ENCODE results near the gene ABCC5.

The ABCC5 gene

DNA sequence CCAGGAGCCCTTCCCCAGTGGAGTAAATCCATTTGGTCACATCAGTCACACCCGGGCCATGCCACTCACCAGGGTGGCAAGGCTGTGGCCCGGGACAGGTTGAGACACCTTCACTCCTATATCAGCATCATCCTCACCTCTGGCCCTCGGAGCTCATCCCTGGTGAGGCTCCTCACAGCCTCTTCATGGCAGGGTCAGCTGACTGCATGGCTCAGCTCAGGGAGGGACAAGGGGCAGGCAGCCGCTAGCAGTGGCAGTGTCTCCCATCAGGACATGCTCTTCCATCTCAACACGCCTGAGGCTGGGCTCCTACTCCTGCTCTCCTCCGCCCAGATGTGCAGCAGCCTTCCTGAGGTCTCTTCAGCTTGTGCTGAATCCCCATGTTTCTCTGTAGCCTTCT, 106.6 kb downstream of the ABCC5 start:
- no peak overlapping the region for H3K4me2 ChIP-seq (ENCODE audit: low read length)
- TF ChIP-seq EZH2phosphoT487 (IDR thresholded peaks at IDR 0.05; ENCODE audit: borderline replicate concordance, low read length) = no peak
- TF ChIP-seq, protein P1, sequence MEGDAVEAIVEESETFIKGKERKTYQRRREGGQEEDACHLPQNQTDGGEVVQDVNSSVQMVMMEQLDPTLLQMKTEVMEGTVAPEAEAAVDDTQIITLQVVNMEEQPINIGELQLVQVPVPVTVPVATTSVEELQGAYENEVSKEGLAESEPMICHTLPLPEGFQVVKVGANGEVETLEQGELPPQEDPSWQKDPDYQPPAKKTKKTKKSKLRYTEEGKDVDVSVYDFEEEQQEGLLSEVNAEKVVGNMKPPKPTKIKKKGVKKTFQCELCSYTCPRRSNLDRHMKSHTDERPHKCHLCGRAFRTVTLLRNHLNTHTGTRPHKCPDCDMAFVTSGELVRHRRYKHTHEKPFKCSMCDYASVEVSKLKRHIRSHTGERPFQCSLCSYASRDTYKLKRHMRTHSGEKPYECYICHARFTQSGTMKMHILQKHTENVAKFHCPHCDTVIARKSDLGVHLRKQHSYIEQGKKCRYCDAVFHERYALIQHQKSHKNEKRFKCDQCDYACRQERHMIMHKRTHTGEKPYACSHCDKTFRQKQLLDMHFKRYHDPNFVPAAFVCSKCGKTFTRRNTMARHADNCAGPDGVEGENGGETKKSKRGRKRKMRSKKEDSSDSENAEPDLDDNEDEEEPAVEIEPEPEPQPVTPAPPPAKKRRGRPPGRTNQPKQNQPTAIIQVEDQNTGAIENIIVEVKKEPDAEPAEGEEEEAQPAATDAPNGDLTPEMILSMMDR (IDR thresholded peaks at IDR 0.05; ENCODE audit: low read depth, low read length, poor library complexity, severe bottlenecking) = no peak

DNA sequence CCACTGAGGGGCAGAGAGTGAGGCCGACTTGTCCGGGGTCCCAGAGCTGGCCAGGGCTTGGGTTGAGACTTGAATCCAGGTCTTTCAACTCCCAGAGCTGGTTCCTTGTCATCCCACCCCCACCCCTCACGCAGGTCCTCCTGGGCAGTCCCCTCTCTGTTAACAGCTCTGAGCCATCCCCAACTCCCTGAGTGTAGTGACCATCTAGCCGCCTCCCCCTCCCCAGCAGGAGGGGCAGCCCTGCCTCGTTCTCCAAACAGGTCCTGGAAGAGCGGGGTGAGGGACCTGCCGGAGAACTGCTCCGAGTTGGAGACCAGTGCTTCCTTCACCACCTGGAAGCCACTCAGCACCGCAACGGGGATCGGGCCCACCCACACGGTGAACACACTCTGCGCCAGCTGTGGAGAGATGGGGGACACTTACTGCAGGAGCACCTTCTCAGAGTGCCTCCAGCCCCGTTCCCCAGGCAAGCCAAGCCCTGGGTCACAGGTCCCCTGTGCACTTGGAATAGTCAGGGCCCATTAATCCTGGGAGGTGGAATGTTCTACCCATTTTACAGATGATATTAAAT, 108.6 kb downstream of the ABCC5 start:
- H3K4me1 ChIP-seq (ENCODE audit: control insufficient read depth, low read length) = no peaks in the 10 kb centered on the region
- no peaks in the 10 kb centered on the region for H3K36me3 ChIP-seq (ENCODE audit: control insufficient read depth, low read length)
- H3F3A ChIP-seq (ENCODE audit: control insufficient read depth, insufficient read depth) = no peaks in the 10 kb centered on the region
- H3K79me2 ChIP-seq (ENCODE audit: control insufficient read depth, low read length) = no peaks in the 10 kb centered on the region
- no peak overlapping the region for H3K4me3 ChIP-seq (ENCODE audit: low read length)
- H3K4me2 ChIP-seq (ENCODE audit: low read length) = no peak overlapping the region
- H3K9me3 ChIP-seq (ENCODE audit: control insufficient read depth, insufficient read depth, low read length) = no peaks in the 10 kb centered on the region
- H4K20me1 ChIP-seq (ENCODE audit: control insufficient read depth, insufficient read depth, low read depth, low read length) = no peaks in the 10 kb centered on the region
- H3K27ac ChIP-seq (ENCODE audit: low read depth, low read length) = no peak overlapping the region
- H3K27me3 ChIP-seq (ENCODE audit: control insufficient read depth, low read length) = no peaks in the 10 kb centered on the region
- no peaks in the 10 kb centered on the region for H3K9me2 ChIP-seq (replicated peaks; ENCODE audit: control insufficient read depth, low read length)
- TF ChIP-seq, protein P1 (IDR thresholded peaks at IDR 0.05; ENCODE audit: low read depth, low read length, poor library complexity, severe bottlenecking) = no peak
- TF ChIP-seq EZH2phosphoT487 (IDR thresholded peaks at IDR 0.05; ENCODE audit: borderline replicate concordance, low read length) = no peak

More for the DNA sequence above, 106.6 kb downstream of the ABCC5 start:
- Histone ChIP-seq H4K20me1 (ENCODE audit: control insufficient read depth, insufficient read depth, low read depth, low read length) (no peaks in the 10 kb centered on the region), H3K27ac (ENCODE audit: low read depth, low read length) (no peak overlapping the region), H3F3A (ENCODE audit: control insufficient read depth, insufficient read depth) (no peaks in the 10 kb centered on the region), H3K4me1 (ENCODE audit: control insufficient read depth, low read length) (no peaks in the 10 kb centered on the region), H3K36me3 (ENCODE audit: control insufficient read depth, low read length) (no peaks in the 10 kb centered on the region), H3K27me3 (ENCODE audit: control insufficient read depth, low read length) (no peaks in the 10 kb centered on the region), H3K9me2 (replicated peaks; ENCODE audit: control insufficient read depth, low read length) (no peaks in the 10 kb centered on the region), H3K4me3 (ENCODE audit: low read length) (no peak overlapping the region), H3K9me3 (ENCODE audit: control insufficient read depth, insufficient read depth, low read length) (no peaks in the 10 kb centered on the region), H3K79me2 (ENCODE audit: control insufficient read depth, low read length) (no peaks in the 10 kb centered on the region)

DNA sequence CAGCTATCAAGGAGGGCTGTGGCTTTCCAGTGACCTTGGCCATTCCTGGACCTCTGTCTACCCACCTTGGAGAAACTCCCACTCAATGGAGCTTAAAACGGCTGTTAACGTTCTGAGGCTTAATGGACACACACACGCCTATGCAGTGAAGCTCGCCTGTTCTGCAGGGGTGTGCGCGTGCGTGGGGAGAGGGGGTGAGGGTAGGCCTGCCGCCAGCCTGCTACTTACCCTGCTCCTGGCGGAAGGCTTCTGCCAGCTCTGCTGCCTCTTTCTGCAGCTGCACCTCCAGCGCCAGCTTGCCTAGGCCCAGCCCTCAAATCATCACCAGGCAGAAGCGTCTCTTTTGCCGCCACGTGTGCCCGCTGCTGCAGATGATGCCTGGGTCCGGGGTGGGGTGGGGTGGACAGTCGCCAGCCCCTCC, 109.8 kb downstream of the ABCC5 start:
- Histone ChIP-seq H3K27me3 (ENCODE audit: control insufficient read depth, low read length) (peaks cover 2% of the 10 kb centered on the region; the same call in 1 of the 2 replicates), H3K36me3 (ENCODE audit: control insufficient read depth, low read length) (no peaks in the 10 kb centered on the region), H3F3A (ENCODE audit: control insufficient read depth, insufficient read depth) (no peaks in the 10 kb centered on the region), H3K4me3 (ENCODE audit: low read length) (no peak overlapping the region), H3K79me2 (ENCODE audit: control insufficient read depth, low read length) (no peaks in the 10 kb centered on the region), H3K27ac (ENCODE audit: low read depth, low read length) (no peak overlapping the region), H3K4me2 (ENCODE audit: low read length) (no peak overlapping the region), H3K9me2 (replicated peaks; ENCODE audit: control insufficient read depth, low read length) (no peaks in the 10 kb centered on the region), H3K4me1 (ENCODE audit: control insufficient read depth, low read length) (no peaks in the 10 kb centered on the region), H3K9me3 (ENCODE audit: control insufficient read depth, insufficient read depth, low read length) (no peaks in the 10 kb centered on the region), H4K20me1 (ENCODE audit: control insufficient read depth, insufficient read depth, low read depth, low read length) (no peaks in the 10 kb centered on the region)
- TF ChIP-seq EZH2phosphoT487 (IDR thresholded peaks at IDR 0.05; ENCODE audit: borderline replicate concordance, low read length) = no peak
- TF ChIP-seq, protein P1 (IDR thresholded peaks at IDR 0.05; ENCODE audit: low read depth, low read length, poor library complexity, severe bottlenecking) = no peak
